Measurements from ENCODE around the gene CEACAM5.

CEACAM5 gene

GRCh38 chr19:41687419-41687818 is 21.0 kb upstream of the CEACAM5 start:
- CTCF ChIA-PET = no interaction called here
- TF ChIP-seq CTCF (IDR thresholded peaks at IDR 0.05; ENCODE audit: insufficient read depth, low read length, missing control alignments) = no peak
- POLR2A ChIA-PET = no interaction called here
- no peak for DNase-seq (ENCODE audit: low read depth, low spot score)
- no peak overlapping the region for H3K4me3 ChIP-seq (ENCODE audit: low read depth, low read length)

- ChIA-PET POLR2A (no interaction called here), CTCF (interaction anchor here (1.1 to 2.8 kb wide), 2 partner anchors 11 to 91 kb away, joined by 3 to 11 read pairs; no protein-coding TSS in a partner anchor)
- no peak for TF ChIP-seq CTCF (IDR thresholded peaks at IDR 0.05; ENCODE audit: insufficient read depth, low read length, missing control alignments)
- no peak within 1 kb of the TSS for H3K4me3 ChIP-seq (ENCODE audit: low read depth, low read length)
- no peak for DNase-seq (ENCODE audit: low read depth, low spot score)
These were observed 20.3 kb upstream of the CEACAM5 start, which contains the start of gene CEACAM7 for GRCh38 chr19:41688098-41688497. CEACAM7 (minus strand) TSS chr19:41688270; CDS start chr19:41688165, 105 bp downstream.

DNA sequence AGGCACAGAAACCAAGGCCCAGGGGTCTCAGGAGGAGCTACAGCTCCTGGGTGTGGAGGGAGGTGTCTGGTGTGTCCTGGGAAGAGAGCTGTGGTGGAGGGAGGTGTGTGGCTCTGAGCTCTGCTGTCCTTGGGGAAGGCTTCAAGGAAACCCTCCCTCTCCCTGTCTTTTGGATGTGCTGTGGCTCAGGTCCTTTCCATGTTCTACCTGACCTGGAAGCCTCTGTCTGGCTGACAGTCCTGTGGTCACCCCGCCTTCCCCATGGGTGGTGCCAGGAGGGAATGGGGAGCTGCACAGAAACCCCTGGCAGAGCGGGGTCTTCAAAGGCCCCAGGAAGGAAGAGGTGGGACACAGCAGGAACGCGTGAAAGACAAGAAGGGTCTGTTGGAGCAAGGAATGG is 19.7 kb upstream of the CEACAM5 start:
- H3K4me3 ChIP-seq (ENCODE audit: low read depth, low read length) = no peak overlapping the region
- CTCF ChIA-PET = interaction anchor here (1.1 to 2.8 kb wide), 2 partner anchors 10 to 91 kb away, joined by 3 to 11 read pairs; no protein-coding TSS in a partner anchor
- no peak for DNase-seq (ENCODE audit: low read depth, low spot score)
- TF ChIP-seq CTCF (IDR thresholded peaks at IDR 0.05; ENCODE audit: insufficient read depth, low read length, missing control alignments) = no peak
- POLR2A ChIA-PET = no interaction called here

- TF ChIP-seq CTCF (IDR thresholded peaks at IDR 0.05; ENCODE audit: insufficient read depth, low read length, missing control alignments) = no peak
- POLR2A ChIA-PET = no interaction called here
- no peak overlapping the region for H3K4me3 ChIP-seq (ENCODE audit: low read depth, low read length)
- CTCF ChIA-PET = interaction anchor here (2.8 to 3.2 kb wide), 2 partner anchors 8 to 49 kb away, joined by 11 to 19 read pairs; no protein-coding TSS in a partner anchor
- DNase-seq (ENCODE audit: low read depth, low spot score) = no peak
These were observed 18.2 kb upstream of the CEACAM5 start for GRCh38 chr19:41689993-41690800.

DNA sequence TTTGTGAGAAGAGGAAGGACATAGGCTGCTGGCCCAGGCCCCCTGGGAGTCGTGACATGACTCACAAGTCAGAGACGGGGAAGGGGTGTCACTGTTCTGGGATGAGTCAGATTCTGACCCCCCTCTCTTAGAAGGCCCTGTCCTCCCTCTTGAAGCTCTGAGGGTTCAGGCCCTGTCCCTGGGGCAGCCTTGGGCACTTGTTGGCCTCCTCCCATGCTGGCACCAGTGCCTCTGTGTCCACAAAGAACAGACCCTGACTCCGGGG is 17.7 kb upstream of the CEACAM5 start:
- ChIA-PET POLR2A (no interaction called here), CTCF (interaction anchor here (1.1 to 3.2 kb wide), 5 partner anchors 8 to 93 kb away, joined by 3 to 19 read pairs (median 4); no protein-coding TSS in a partner anchor)
- DNase-seq (ENCODE audit: low read depth, low spot score) = no peak
- no peak for TF ChIP-seq CTCF (IDR thresholded peaks at IDR 0.05; ENCODE audit: insufficient read depth, low read length, missing control alignments)
- H3K4me3 ChIP-seq (ENCODE audit: low read depth, low read length) = no peak overlapping the region

DNA sequence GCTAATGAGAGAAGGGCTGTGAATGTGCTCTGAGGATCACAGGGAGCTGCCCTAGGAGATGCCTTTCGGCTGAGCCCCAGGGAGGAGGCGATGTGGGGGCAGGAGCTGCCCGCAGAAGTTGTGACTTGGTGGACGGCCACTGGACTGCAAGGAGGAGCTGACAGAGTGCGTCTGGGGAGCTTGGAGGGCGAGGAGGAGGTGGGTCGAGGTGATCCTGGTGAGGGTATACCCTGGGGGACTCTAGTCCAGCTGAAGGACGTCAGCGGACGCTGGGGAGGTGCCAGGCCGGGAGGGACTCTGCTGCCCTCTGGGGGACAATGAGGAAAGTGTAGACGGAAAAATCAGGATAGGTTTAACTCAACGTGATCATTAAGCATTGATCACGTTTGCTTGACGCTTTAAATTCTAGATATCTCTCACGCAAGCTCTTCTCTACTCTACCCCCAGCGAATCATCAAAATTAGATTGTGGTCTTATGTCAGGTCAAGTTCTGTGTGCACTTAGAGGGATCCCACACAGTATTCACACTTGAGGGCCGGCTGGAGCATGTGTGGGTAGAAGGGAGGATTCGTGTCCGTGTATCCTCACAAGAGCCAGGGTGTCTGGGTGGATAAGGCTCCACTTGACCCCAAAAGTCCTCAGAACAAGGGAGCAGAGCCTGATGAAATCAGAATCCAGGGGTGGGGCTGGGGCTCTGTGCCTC is 17.0 kb upstream of the CEACAM5 start:
- peak; percentile 59 for TF ChIP-seq CTCF (IDR thresholded peaks at IDR 0.05; ENCODE audit: insufficient read depth, low read length, missing control alignments)
- ChIA-PET CTCF (interaction anchor here (1.0 to 3.2 kb wide), 6 partner anchors 9 to 94 kb away, joined by 3 to 19 read pairs (median 3); no protein-coding TSS in a partner anchor), POLR2A (no interaction called here)
- no peak overlapping the region for H3K4me3 ChIP-seq (ENCODE audit: low read depth, low read length)
- no peak for DNase-seq (ENCODE audit: low read depth, low spot score)
